CD14-positive monocyte (primary cell): ENCODE results near the gene HSPA4L. TPM values are rescaled to one million over a fixed set of nuclear protein-coding genes. Genes with fewer than 3 reads are reported as not detected.

Experiments used
- DNase-seq, 3 donors: peaks; one replicate each; pipeline ENCODE4 v3.0.0-alpha.2; 2011 to 2022
- H2AFZ ChIP-seq: 2 replicates; pipeline ENCODE4 v1.6.0; 2012; ENCODE audit warnings: mild to moderate bottlenecking, low read depth, low read length, inconsistent platforms; ENCODE audit not compliant: insufficient read depth, poor library complexity, severe bottlenecking
- H3K27ac ChIP-seq, 2 donors: 1 replicate in 1 of 2; 2 replicates in 1 of 2; pipeline ENCODE4 v1.5.1; 2012 to 2013; ENCODE audit warnings: low read length in 2 of 2, control low read depth in 1 of 2, inconsistent platforms in 1 of 2, low read depth in 1 of 2, mild to moderate bottlenecking in 1 of 2
- H3K27me3 ChIP-seq, 2 donors: one replicate each; pipeline versions ENCODE4 v1.6.0 to v1.6.1; 2011 to 2013; ENCODE audit warnings: low read length in 2 of 2; ENCODE audit not compliant: control insufficient read depth in 2 of 2, insufficient read depth in 2 of 2
- H3K36me3 ChIP-seq, 2 donors: replicated peaks in 1 of 2; 1 replicate in 1 of 2; 2 replicates in 1 of 2; pipeline versions ENCODE4 v1.5.1 to v1.6.1; 2012 to 2013; ENCODE audit warnings: low read length in 2 of 2, control low read depth in 1 of 2, inconsistent platforms in 1 of 2, mild to moderate bottlenecking in 1 of 2; ENCODE audit not compliant: insufficient read depth in 2 of 2, control insufficient read depth in 1 of 2
- H3K4me1 ChIP-seq, 2 donors: 1 replicate in 1 of 2; 2 replicates in 1 of 2; pipeline versions ENCODE4 v1.5.1 to v1.6.1; 2012 to 2013; ENCODE audit warnings: low read length in 2 of 2, control low read depth in 1 of 2, inconsistent platforms in 1 of 2, mild to moderate bottlenecking in 1 of 2, moderate library complexity in 1 of 2; ENCODE audit not compliant: insufficient read depth in 2 of 2, control insufficient read depth in 1 of 2
- H3K4me2 ChIP-seq: replicated peaks from 2 replicates; pipeline ENCODE3; 2012; ENCODE audit warnings: low read length, moderate library complexity, mild to moderate bottlenecking; ENCODE audit not compliant: poor library complexity, severe bottlenecking; ENCODE audit errors: extremely low read depth
- H3K4me3 ChIP-seq, 3 experiments: fragments of 200-600 bp in 1 of 3; sonication (generic) in 1 of 3; replicated peaks in 1 of 3; 1 replicate in 2 of 3; 2 replicates in 1 of 3; pipeline ENCODE4 v1.5.1; 2011 to 2013; ENCODE audit warnings: low read length in 3 of 3, mild to moderate bottlenecking in 3 of 3, control low read depth in 2 of 3, low read depth in 2 of 3, inconsistent platforms in 1 of 3, moderate library complexity in 1 of 3
- H3K79me2 ChIP-seq: 2 replicates; pipeline ENCODE4 v1.6.0; 2012; ENCODE audit warnings: mild to moderate bottlenecking, control low read depth, inconsistent platforms, low read length, moderate library complexity; ENCODE audit not compliant: insufficient read depth
- H3K9ac ChIP-seq: 2 replicates; pipeline ENCODE4 v1.6.0; 2017; ENCODE audit warnings: low read length, mild to moderate bottlenecking; ENCODE audit not compliant: insufficient read depth, poor library complexity, severe bottlenecking
- H3K9me3 ChIP-seq, 2 donors: replicated peaks in 1 of 2; 1 replicate in 1 of 2; 2 replicates in 1 of 2; pipeline versions ENCODE4 v1.5.1 to v1.6.1; 2012 to 2013; ENCODE audit warnings: low read length in 2 of 2, control low read depth in 1 of 2; ENCODE audit not compliant: control insufficient read depth in 1 of 2, insufficient read depth in 1 of 2
- H4K20me1 ChIP-seq: 2 replicates; pipeline ENCODE4 v1.6.0; 2012; ENCODE audit warnings: mild to moderate bottlenecking, low read length, control low read depth, moderate library complexity; ENCODE audit not compliant: insufficient read depth
- H3K27ac Mint-ChIP-seq, 7 donors: one replicate each; pipeline ENCODE4 v1.8.0; 2020; ENCODE audit warnings: mild to moderate bottlenecking in 7 of 7, mixed read lengths in 7 of 7, moderate library complexity in 6 of 7, inconsistent platforms in 2 of 7
- H3K27me3 Mint-ChIP-seq, 3 donors: one replicate each; pipeline ENCODE4 v1.8.0; 2021 to 2022; ENCODE audit warnings: low read depth in 3 of 3, mild to moderate bottlenecking in 3 of 3, mixed read lengths in 3 of 3, moderate library complexity in 3 of 3, inconsistent platforms in 1 of 3
- H3K36me3 Mint-ChIP-seq, 2 donors: one replicate each; pipeline ENCODE4 v1.8.0; 2020; ENCODE audit warnings: mixed read lengths in 2 of 2, inconsistent platforms in 1 of 2, mild to moderate bottlenecking in 1 of 2
- H3K4me1 Mint-ChIP-seq: one replicate; pipeline ENCODE4 v1.8.0; 2020; ENCODE audit warnings: mild to moderate bottlenecking, mixed read lengths
- H3K4me3 Mint-ChIP-seq, 2 donors: one replicate each; pipeline ENCODE4 v1.8.0; 2020; ENCODE audit warnings: mild to moderate bottlenecking in 2 of 2, mixed read lengths in 2 of 2, moderate library complexity in 1 of 2
- H3K9me3 Mint-ChIP-seq, 7 donors: one replicate each; pipeline ENCODE4 v1.8.0; 2020 to 2022; ENCODE audit warnings: mixed read lengths in 7 of 7, mild to moderate bottlenecking in 6 of 7, moderate library complexity in 6 of 7, inconsistent platforms in 2 of 7
- CTCF ChIP-seq: fragments of 200-600 bp; IDR thresholded peaks from one replicate; pipeline ENCODE4 v1.8.0; 2022; ENCODE audit warnings: antibody characterized with exemption, mild to moderate bottlenecking
- WGBS: methylation state at CpG from one replicate; pipeline ENCODE4 v1.1.5; 2013; ENCODE audit warnings: missing lambda C conversion rate; ENCODE audit not compliant: insufficient coverage; 5-methylcytosine and 5-hydroxymethylcytosine counted together
- intact Hi-C, 2 donors: fragments of 100-400 bp; cut with micrococcal nuclease; formaldehyde crosslinking; loops; one replicate each; pipeline versions ENCODE4 v1.15.0 to v1.15.1; 2023
- polyA plus RNA-seq, 3 donors: library from polyadenylated mRNA; depleted of rRNA in 1 of 3; unstranded in 2 of 3; stranded (reverse) in 1 of 3; fragments of 300-500 nt in 2 of 3; fragments of >200 nt in 1 of 3; fragmentation: Illumina TruSeq in 2 of 3; gene quantifications; 1 replicate in 2 of 3; 2 replicates in 1 of 3; pipeline ENCODE4 v1.2.3, GENCODE V29; 2012 to 2021

HSPA4L gene
- polyA plus RNA-seq, 3 donors = 0.04 TPM; not detected in 2

- no peaks in the 10 kb centered on the region for H3K9me3 Mint-ChIP-seq
- H3K27ac ChIP-seq = no peak overlapping the region
- H3K36me3 Mint-ChIP-seq = no peaks in the 10 kb centered on the region
- peak overlapping the region in 1 of 7 donors; percentile 43 for H3K27ac Mint-ChIP-seq
- H3K4me1 ChIP-seq = no peaks in the 10 kb centered on the region
- no peaks in the 10 kb centered on the region for H3K36me3 ChIP-seq
- H4K20me1 ChIP-seq = no peaks in the 10 kb centered on the region
- H3K4me1 Mint-ChIP-seq = peaks cover 10% of the 10 kb centered on the region
- H3K4me3 Mint-ChIP-seq = no peak overlapping the region
- no peaks in the 10 kb centered on the region for H3K27me3 ChIP-seq
- H3K4me2 ChIP-seq = no peak overlapping the region
- no CpG with 5 or more reads among the region's 4 CpGs for WGBS
- H3K9me3 ChIP-seq = no peaks in the 10 kb centered on the region
- no peak overlapping the region for H3K4me3 ChIP-seq
- no peak overlapping the region for H3K9ac ChIP-seq
- no peaks in the 10 kb centered on the region for H3K79me2 ChIP-seq
- H2AFZ ChIP-seq = no peak overlapping the region
- H3K27me3 Mint-ChIP-seq = no peaks in the 10 kb centered on the region
- peak; percentile 0 to 23 (median 8) for DNase-seq
- intact Hi-C loops = no loop called here
- no peak for TF ChIP-seq CTCF
These were observed 50.5 kb downstream of the HSPA4L start for GRCh38 chr4:127832585-127832984.

- TF ChIP-seq CTCF = no peak
- no peak overlapping the region for H3K27ac ChIP-seq
- Mint-ChIP-seq H3K4me1 (no peaks in the 10 kb centered on the region), H3K36me3 (peaks cover 8 to 12% of the 10 kb centered on the region in 2 donors), H3K9me3 (peaks cover 8 to 34% (median 27%) of the 10 kb centered on the region in 7 donors), H3K4me3 (no peak overlapping the region), H3K27me3 (peaks cover 0 to 2% (median 0%) of the 10 kb centered on the region in 3 donors), H3K27ac (peak overlapping the region in 1 of 7 donors; percentile 27)
- no peaks in the 10 kb centered on the region for H4K20me1 ChIP-seq
- H2AFZ ChIP-seq = no peak overlapping the region
- WGBS = 97% methylated on average over 11 of the region's 12 CpGs
- H3K36me3 ChIP-seq = no peaks in the 10 kb centered on the region
- H3K27me3 ChIP-seq = no peaks in the 10 kb centered on the region
- H3K9me3 ChIP-seq = peaks cover 10 to 13% of the 10 kb centered on the region in 2 donors
- intact Hi-C loops = no loop called here
- H3K9ac ChIP-seq = no peak overlapping the region
- DNase-seq = no peak
- no peaks in the 10 kb centered on the region for H3K79me2 ChIP-seq
- H3K4me2 ChIP-seq = no peak overlapping the region
- no peak overlapping the region for H3K4me3 ChIP-seq
- no peaks in the 10 kb centered on the region for H3K4me1 ChIP-seq
These were observed 61.8 kb downstream of the HSPA4L start for GRCh38 chr4:127843704-127844600.
